ENCODE results near the gene XIST. TPM values are rescaled to one million over a fixed set of nuclear protein-coding genes. Genes with fewer than 3 reads are reported as not detected.

The XIST gene
- total and polyA plus RNA-seq, 9 of the 15 experiments (the other 6 are each of a cell fraction or from before 2014, with no cell fraction given), result 22.4 to 160 (median 55.5) TPM

- no peak for TF ChIP-seq BRF2 (IDR thresholded peaks at IDR 0.05; ENCODE audit: borderline replicate concordance, insufficient read depth, insufficient read length)
- peak; percentile 17; the same call in 1 of the 2 replicates for TF ChIP-seq PHF8 (IDR thresholded peaks at IDR 0.05; ENCODE audit: borderline replicate concordance, low read length)
- no peak for TF ChIP-seq THAP12 (CRISPR knock-in tag; IDR thresholded peaks at IDR 0.05)
- TF ChIP-seq RNF219 (CRISPR knock-in tag; IDR thresholded peaks at IDR 0.05), result no peak
- TF ChIP-seq ZNF655 (CRISPR knock-in tag; IDR thresholded peaks at IDR 0.05), result no peak
- peak; percentile 92 for TF ChIP-seq POLR2H (tag; IDR thresholded peaks at IDR 0.05; ENCODE audit: low read depth)
- TF ChIP-seq ZNF224 (CRISPR knock-in tag; IDR thresholded peaks at IDR 0.05), result no peak
- TF ChIP-seq DLX4 (CRISPR knock-in tag; IDR thresholded peaks at IDR 0.05), result no peak
- no peak for TF ChIP-seq KAT2B (IDR thresholded peaks at IDR 0.05; ENCODE audit: low read depth, low read length)
- TF ChIP-seq USF2 (CRISPR knock-in tag; IDR thresholded peaks at IDR 0.05), result no peak
- no peak for TF ChIP-seq MCM7 (IDR thresholded peaks at IDR 0.05)
- no peak for TF ChIP-seq TEAD1 (CRISPR knock-in tag; IDR thresholded peaks at IDR 0.05)
- no peak for TF ChIP-seq NELFE (IDR thresholded peaks at IDR 0.05; ENCODE audit: insufficient read depth, insufficient read length)
- TF ChIP-seq ZNF589 (CRISPR knock-in tag; IDR thresholded peaks at IDR 0.05; ENCODE audit: low read depth), result no peak
Observed at GRCh38 chrX:73852467-73852866, at the start of gene XIST (continued).

Measured in K562 (cell line).